GM18502 (cell line): ENCODE data around the gene TAC4.

Experiments
- ATAC-seq: cut with Tn5 transposase; IDR thresholded peaks from one replicate; pipeline ENCODE4 v1.9.1; 2021; ENCODE audit warnings: mild to moderate bottlenecking; ENCODE audit not compliant: unreplicated experiment, poor library complexity

Gene TAC4

GRCh38 chr17:49819651-49820050, 28.2 kb downstream of the TAC4 start:
- no peak for ATAC-seq

GRCh38 chr17:49819138-49819537, 28.7 kb downstream of the TAC4 start:
- no peak for ATAC-seq

- no peak for ATAC-seq
Observed at GRCh38 chr17:49817993-49818392, 29.9 kb downstream of the TAC4 start.

- no peak for ATAC-seq
Observed at GRCh38 chr17:49815761-49816281, 32.0 kb downstream of the TAC4 start.

- ATAC-seq = no peak
Observed at GRCh38 chr17:49814781-49815529, 32.9 kb downstream of the TAC4 start.

GRCh38 chr17:49809056-49809455, 38.8 kb downstream of the TAC4 start:
- no peak for ATAC-seq

- ATAC-seq = no peak
Observed at GRCh38 chr17:49798738-49799137, 49.1 kb downstream of the TAC4 start.

- ATAC-seq = no peak
Observed at GRCh38 chr17:49798182-49798581, 49.7 kb downstream of the TAC4 start.

- ATAC-seq = no peak
Observed at GRCh38 chr17:49795372-49795771, 52.5 kb downstream of the TAC4 start.

GRCh38 chr17:49793309-49793708, 54.6 kb downstream of the TAC4 start:
- ATAC-seq = no peak

GRCh38 chr17:49789243-49789578, 58.7 kb downstream of the TAC4 start:
- ATAC-seq = no peak

- peak; percentile 90 for ATAC-seq
Observed at GRCh38 chr17:49788478-49789242, 59.2 kb downstream of the TAC4 start, which contains the start of gene KAT7. Gene KAT7, plus strand, starts transcription at chr17:49788681. Its CDS starts 154 bp downstream, at chr17:49788835.
